ENCODE data around the gene KIAA1328. TPM values are rescaled to one million over a fixed set of nuclear protein-coding genes. Genes with fewer than 3 reads are reported as not detected.

The KIAA1328 gene
- total RNA-seq, 1 donor from 2014 or later, result 10.7 TPM

- TF ChIP-seq CTCF (IDR thresholded peaks at IDR 0.05), result no peak
Measured at GRCh38 chr18:37064187-37064586, 235.3 kb downstream of the KIAA1328 start.

GRCh38 chr18:37065254-37065653 is 236.3 kb downstream of the KIAA1328 start:
- Mint-ChIP-seq H3K36me3 (ENCODE audit: unreplicated experiment) (peaks cover 2% of the 10 kb centered on the region), H3K27me3 (ENCODE audit: unreplicated experiment) (no peaks in the 10 kb centered on the region), H3K9me3 (ENCODE audit: unreplicated experiment) (no peaks in the 10 kb centered on the region), H3K4me3 (ENCODE audit: unreplicated experiment) (no peak overlapping the region), H3K27ac (ENCODE audit: unreplicated experiment) (no peak overlapping the region), H3K4me1 (ENCODE audit: unreplicated experiment) (no peaks in the 10 kb centered on the region)
- DNase-seq (ENCODE audit: extremely low spot score, unreplicated experiment), result no peak
- no peak for TF ChIP-seq CTCF (IDR thresholded peaks at IDR 0.05)

More at GRCh38 chr18:37064187-37064586, 235.3 kb downstream of the KIAA1328 start:
- no peaks in the 10 kb centered on the region for H3K4me1 Mint-ChIP-seq (ENCODE audit: unreplicated experiment)
- H3K27me3 Mint-ChIP-seq (ENCODE audit: unreplicated experiment), result no peaks in the 10 kb centered on the region
- no peak for DNase-seq (ENCODE audit: extremely low spot score, unreplicated experiment)
- no peaks in the 10 kb centered on the region for H3K9me3 Mint-ChIP-seq (ENCODE audit: unreplicated experiment)
- no peak overlapping the region for H3K27ac Mint-ChIP-seq (ENCODE audit: unreplicated experiment)
- H3K36me3 Mint-ChIP-seq (ENCODE audit: unreplicated experiment), result peaks cover 4% of the 10 kb centered on the region
- no peak overlapping the region for H3K4me3 Mint-ChIP-seq (ENCODE audit: unreplicated experiment)

GRCh38 chr18:37084912-37085311 is 256.0 kb downstream of the KIAA1328 start:
- TF ChIP-seq CTCF (IDR thresholded peaks at IDR 0.05), result no peak
- no peak for DNase-seq (ENCODE audit: extremely low spot score, unreplicated experiment)
- Mint-ChIP-seq H3K4me3 (ENCODE audit: unreplicated experiment) (no peak overlapping the region), H3K27ac (ENCODE audit: unreplicated experiment) (no peak overlapping the region), H3K4me1 (ENCODE audit: unreplicated experiment) (no peaks in the 10 kb centered on the region), H3K9me3 (ENCODE audit: unreplicated experiment) (no peaks in the 10 kb centered on the region), H3K27me3 (ENCODE audit: unreplicated experiment) (no peaks in the 10 kb centered on the region), H3K36me3 (ENCODE audit: unreplicated experiment) (no peaks in the 10 kb centered on the region)

- TF ChIP-seq CTCF (IDR thresholded peaks at IDR 0.05), result no peak
- no peak overlapping the region for H3K4me3 Mint-ChIP-seq (ENCODE audit: unreplicated experiment)
- no peak overlapping the region for H3K27ac Mint-ChIP-seq (ENCODE audit: unreplicated experiment)
- DNase-seq (ENCODE audit: extremely low spot score, unreplicated experiment), result no peak
- no peaks in the 10 kb centered on the region for H3K4me1 Mint-ChIP-seq (ENCODE audit: unreplicated experiment)
- H3K27me3 Mint-ChIP-seq (ENCODE audit: unreplicated experiment), result no peaks in the 10 kb centered on the region
- no peaks in the 10 kb centered on the region for H3K9me3 Mint-ChIP-seq (ENCODE audit: unreplicated experiment)
- no peaks in the 10 kb centered on the region for H3K36me3 Mint-ChIP-seq (ENCODE audit: unreplicated experiment)
Measured at GRCh38 chr18:37085362-37085761, 256.4 kb downstream of the KIAA1328 start.

GRCh38 chr18:37107748-37108522 is 279.0 kb downstream of the KIAA1328 start:
- Mint-ChIP-seq H3K27ac (ENCODE audit: unreplicated experiment) (no peak overlapping the region), H3K9me3 (ENCODE audit: unreplicated experiment) (peaks cover 16% of the 10 kb centered on the region), H3K4me3 (ENCODE audit: unreplicated experiment) (no peak overlapping the region), H3K27me3 (ENCODE audit: unreplicated experiment) (no peaks in the 10 kb centered on the region), H3K4me1 (ENCODE audit: unreplicated experiment) (no peaks in the 10 kb centered on the region), H3K36me3 (ENCODE audit: unreplicated experiment) (peaks cover 3% of the 10 kb centered on the region)
- no peak for TF ChIP-seq CTCF (IDR thresholded peaks at IDR 0.05)
- DNase-seq (ENCODE audit: extremely low spot score, unreplicated experiment), result no peak
